GM12878 (cell line): ENCODE results near the gene MGAT1.

Source experiments
- LARP7 ChIP-seq: fragments of 450-650 bp; IDR thresholded peaks from 2 replicates; pipeline ENCODE4 v1.6.1; 2017; ENCODE audit warnings: mild to moderate bottlenecking
- MLLT1 ChIP-seq: fragments of 450-650 bp; IDR thresholded peaks from 2 replicates; pipeline ENCODE4 v1.6.1; 2016; ENCODE audit warnings: mild to moderate bottlenecking
- TF ChIP-seq, protein P1 (sequence below), 3 experiments: IDR thresholded peaks in 2 of 3; conservative IDR thresholded peaks in 1 of 3; 2 replicates each; pipeline ENCODE4 v1.5.1; 2011; ENCODE audit warnings: low read depth in 3 of 3, low read length in 3 of 3, mild to moderate bottlenecking in 3 of 3, control low read depth in 2 of 3, moderate library complexity in 2 of 3, inconsistent platforms in 1 of 3, mixed read lengths in 1 of 3; ENCODE audit not compliant: control insufficient read depth in 2 of 3, insufficient read depth in 1 of 3; ENCODE audit errors: extremely low read depth in 1 of 3

DNA sequence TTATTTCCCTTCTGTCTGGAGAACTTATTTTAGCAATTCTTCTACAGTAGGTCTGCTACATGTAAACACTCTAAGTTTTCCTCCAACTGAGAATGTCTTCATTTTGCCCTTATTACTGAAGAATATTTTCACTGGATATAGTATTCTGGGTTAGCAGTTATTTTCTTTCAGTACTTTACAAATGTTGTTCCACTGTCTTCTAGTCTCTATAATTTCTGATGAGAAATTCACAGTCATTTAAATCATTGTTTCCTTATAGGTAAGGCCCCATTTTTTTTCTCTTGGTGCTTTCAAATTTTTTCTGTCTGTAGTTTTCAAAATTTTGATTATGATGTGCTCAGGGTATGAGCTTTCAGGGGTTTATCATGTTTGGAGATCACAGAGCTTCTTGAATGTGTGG, 30.8 kb downstream of the MGAT1 start:
- TF ChIP-seq, protein P1, sequence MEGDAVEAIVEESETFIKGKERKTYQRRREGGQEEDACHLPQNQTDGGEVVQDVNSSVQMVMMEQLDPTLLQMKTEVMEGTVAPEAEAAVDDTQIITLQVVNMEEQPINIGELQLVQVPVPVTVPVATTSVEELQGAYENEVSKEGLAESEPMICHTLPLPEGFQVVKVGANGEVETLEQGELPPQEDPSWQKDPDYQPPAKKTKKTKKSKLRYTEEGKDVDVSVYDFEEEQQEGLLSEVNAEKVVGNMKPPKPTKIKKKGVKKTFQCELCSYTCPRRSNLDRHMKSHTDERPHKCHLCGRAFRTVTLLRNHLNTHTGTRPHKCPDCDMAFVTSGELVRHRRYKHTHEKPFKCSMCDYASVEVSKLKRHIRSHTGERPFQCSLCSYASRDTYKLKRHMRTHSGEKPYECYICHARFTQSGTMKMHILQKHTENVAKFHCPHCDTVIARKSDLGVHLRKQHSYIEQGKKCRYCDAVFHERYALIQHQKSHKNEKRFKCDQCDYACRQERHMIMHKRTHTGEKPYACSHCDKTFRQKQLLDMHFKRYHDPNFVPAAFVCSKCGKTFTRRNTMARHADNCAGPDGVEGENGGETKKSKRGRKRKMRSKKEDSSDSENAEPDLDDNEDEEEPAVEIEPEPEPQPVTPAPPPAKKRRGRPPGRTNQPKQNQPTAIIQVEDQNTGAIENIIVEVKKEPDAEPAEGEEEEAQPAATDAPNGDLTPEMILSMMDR (IDR thresholded peaks at IDR 0.05 in 2 of 3, conservative IDR thresholded peaks at IDR 0.05 in 1 of 3; ENCODE audit: control insufficient read depth in 2 of 3, extremely low read depth in 1 of 3, insufficient read depth in 1 of 3, low read depth in 3 of 3, low read length in 3 of 3), result no peak
- no peak for TF ChIP-seq MLLT1
- TF ChIP-seq LARP7, result no peak
